ENCODE results near the gene GPR39. TPM values are rescaled to one million over a fixed set of nuclear protein-coding genes. Genes with fewer than 3 reads are reported as not detected.
A peak's percentile ranks its signal among the peaks of the same experiment; 100 is the strongest.

The GPR39 gene
- total and polyA plus RNA-seq, 2 donors from 2014 or later = 4.9 to 8.7 TPM

DNA sequence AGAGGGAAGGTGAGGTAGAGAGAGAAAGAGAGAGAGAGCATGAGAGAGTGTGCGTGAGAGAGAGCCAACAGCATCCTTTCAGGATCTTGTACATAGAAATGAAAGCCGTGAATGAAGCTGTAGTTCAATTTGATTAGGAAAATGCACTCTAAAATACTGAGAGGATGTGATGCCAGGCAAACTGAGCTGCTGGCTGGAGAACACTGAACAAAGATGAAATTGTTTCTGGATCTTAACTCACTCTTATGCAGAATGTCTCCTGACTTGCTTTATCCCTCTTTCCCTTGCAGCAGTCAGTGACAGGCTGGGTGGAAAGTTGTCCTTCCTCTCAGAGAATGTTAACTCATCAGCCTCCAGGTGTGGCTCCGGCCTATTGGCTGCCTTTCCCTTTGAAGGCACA, 242.7 kb downstream of the GPR39 start:
- FAIRE-seq = no peak
- H3K4me1 ChIP-seq (ENCODE audit: control insufficient read depth in 2 of 3, insufficient read depth in 2 of 3, low read depth in 1 of 3, low read length in 3 of 3) = peaks cover 0 to 2% (median 0%) of the 10 kb centered on the region in 3 donors
- TF ChIP-seq, protein P1, sequence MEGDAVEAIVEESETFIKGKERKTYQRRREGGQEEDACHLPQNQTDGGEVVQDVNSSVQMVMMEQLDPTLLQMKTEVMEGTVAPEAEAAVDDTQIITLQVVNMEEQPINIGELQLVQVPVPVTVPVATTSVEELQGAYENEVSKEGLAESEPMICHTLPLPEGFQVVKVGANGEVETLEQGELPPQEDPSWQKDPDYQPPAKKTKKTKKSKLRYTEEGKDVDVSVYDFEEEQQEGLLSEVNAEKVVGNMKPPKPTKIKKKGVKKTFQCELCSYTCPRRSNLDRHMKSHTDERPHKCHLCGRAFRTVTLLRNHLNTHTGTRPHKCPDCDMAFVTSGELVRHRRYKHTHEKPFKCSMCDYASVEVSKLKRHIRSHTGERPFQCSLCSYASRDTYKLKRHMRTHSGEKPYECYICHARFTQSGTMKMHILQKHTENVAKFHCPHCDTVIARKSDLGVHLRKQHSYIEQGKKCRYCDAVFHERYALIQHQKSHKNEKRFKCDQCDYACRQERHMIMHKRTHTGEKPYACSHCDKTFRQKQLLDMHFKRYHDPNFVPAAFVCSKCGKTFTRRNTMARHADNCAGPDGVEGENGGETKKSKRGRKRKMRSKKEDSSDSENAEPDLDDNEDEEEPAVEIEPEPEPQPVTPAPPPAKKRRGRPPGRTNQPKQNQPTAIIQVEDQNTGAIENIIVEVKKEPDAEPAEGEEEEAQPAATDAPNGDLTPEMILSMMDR (IDR thresholded peaks at IDR 0.05; ENCODE audit: borderline replicate concordance, extremely low read depth, insufficient read depth) = no peak

DNA sequence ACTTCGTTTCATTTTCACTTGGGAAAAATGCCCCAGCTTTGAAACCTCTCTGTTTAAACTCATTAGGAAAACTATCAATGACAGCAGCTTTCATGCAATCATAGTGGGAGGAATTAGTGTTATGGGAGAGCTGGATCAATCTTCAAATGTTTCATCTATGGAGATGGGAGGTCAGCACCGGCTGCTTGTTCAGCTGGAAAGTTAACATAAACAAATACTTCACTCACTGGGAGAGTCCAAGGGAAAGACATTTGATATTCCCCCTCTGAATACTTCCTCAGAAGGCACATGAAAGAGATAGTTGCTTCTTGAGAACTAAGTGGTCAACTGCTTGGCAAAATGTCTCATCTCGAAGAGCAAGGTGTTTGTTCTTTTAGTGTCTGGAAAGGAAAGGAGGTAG, 246.1 kb downstream of the GPR39 start:
- DNase-seq = peak in 3 of 5 donors; percentile 57 to 86 (median 81)
- Histone ChIP-seq H3K4me3 (ENCODE audit: low read length in 3 of 3) (no peak overlapping the region), H3K27me3 (ENCODE audit: control insufficient read depth, insufficient read depth, low read length) (no peaks in the 10 kb centered on the region), H3K36me3 (ENCODE audit: control insufficient read depth in 2 of 3, insufficient read depth in 3 of 3, low read length in 3 of 3) (no peaks in the 10 kb centered on the region), H3K9ac (ENCODE audit: low read length in 3 of 3) (no peak overlapping the region), H3K4me1 (ENCODE audit: control insufficient read depth in 2 of 3, insufficient read depth in 2 of 3, low read depth in 1 of 3, low read length in 3 of 3) (peaks cover 0 to 4% (median 0%) of the 10 kb centered on the region in 3 donors), H3K27ac (ENCODE audit: low read depth in 2 of 2, low read length in 2 of 2) (no peak overlapping the region), H3K9me3 (ENCODE audit: control insufficient read depth in 2 of 3, insufficient read depth in 1 of 3, low read length in 3 of 3) (no peaks in the 10 kb centered on the region)
- no peak for FAIRE-seq
- intact Hi-C loops (cut with DNase I) = no loop called here
- TF ChIP-seq, protein P1 (IDR thresholded peaks at IDR 0.05; ENCODE audit: borderline replicate concordance, extremely low read depth, insufficient read depth) = no peak

More for the DNA sequence above, 242.7 kb downstream of the GPR39 start:
- no peak overlapping the region for H3K4me3 ChIP-seq (ENCODE audit: low read length in 3 of 3)
- H3K9ac ChIP-seq (ENCODE audit: low read length in 3 of 3) = no peak overlapping the region
- no peaks in the 10 kb centered on the region for H3K36me3 ChIP-seq (ENCODE audit: control insufficient read depth in 2 of 3, insufficient read depth in 3 of 3, low read length in 3 of 3)
- H3K27me3 ChIP-seq (ENCODE audit: control insufficient read depth, insufficient read depth, low read length) = no peaks in the 10 kb centered on the region
- no peak for DNase-seq
- H3K9me3 ChIP-seq (ENCODE audit: control insufficient read depth in 2 of 3, insufficient read depth in 1 of 3, low read length in 3 of 3) = no peaks in the 10 kb centered on the region
- no peak overlapping the region for H3K27ac ChIP-seq (ENCODE audit: low read depth in 2 of 2, low read length in 2 of 2)
- intact Hi-C loops (cut with DNase I) = no loop called here

DNA sequence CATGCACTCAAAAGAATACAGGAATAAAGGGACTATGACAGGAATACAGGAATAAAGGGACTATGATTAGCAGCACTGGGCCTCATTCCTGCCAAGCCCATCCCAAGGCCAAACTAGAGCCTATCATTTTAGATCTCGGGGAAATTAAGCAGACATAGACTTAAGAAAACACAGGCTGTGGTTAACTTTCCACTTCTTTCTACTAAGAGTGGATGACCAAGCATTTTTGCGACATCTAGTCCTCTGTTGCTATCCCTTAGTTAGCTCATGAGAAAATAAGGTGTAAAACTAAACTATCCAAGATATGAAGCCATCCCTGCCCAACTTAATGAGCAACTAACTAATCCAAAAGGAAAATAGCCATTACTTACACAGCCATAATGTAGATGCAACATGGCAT, 247.5 kb downstream of the GPR39 start:
- TF ChIP-seq, protein P1 (IDR thresholded peaks at IDR 0.05; ENCODE audit: borderline replicate concordance, extremely low read depth, insufficient read depth) = no peak
- FAIRE-seq = no peak

More for the DNA sequence above, 247.5 kb downstream of the GPR39 start:
- H3K4me1 ChIP-seq (ENCODE audit: control insufficient read depth in 2 of 3, insufficient read depth in 2 of 3, low read depth in 1 of 3, low read length in 3 of 3) = peaks cover 0 to 7% (median 2%) of the 10 kb centered on the region in 3 donors
- DNase-seq = no peak
- intact Hi-C loops (cut with DNase I) = no loop called here
- no peaks in the 10 kb centered on the region for H3K27me3 ChIP-seq (ENCODE audit: control insufficient read depth, insufficient read depth, low read length)
- H3K27ac ChIP-seq (ENCODE audit: low read depth in 2 of 2, low read length in 2 of 2) = no peak overlapping the region
- no peak overlapping the region for H3K9ac ChIP-seq (ENCODE audit: low read length in 3 of 3)
- H3K9me3 ChIP-seq (ENCODE audit: control insufficient read depth in 2 of 3, insufficient read depth in 1 of 3, low read length in 3 of 3) = no peaks in the 10 kb centered on the region
- H3K4me3 ChIP-seq (ENCODE audit: low read length in 3 of 3) = no peak overlapping the region
- H3K36me3 ChIP-seq (ENCODE audit: control insufficient read depth in 2 of 3, insufficient read depth in 3 of 3, low read length in 3 of 3) = no peaks in the 10 kb centered on the region
